ENCODE measurements around the gene ZNF302. TPM values are rescaled to one million over a fixed set of nuclear protein-coding genes. Genes with fewer than 3 reads are reported as not detected.
A peak's percentile ranks its signal among the peaks of the same experiment; 100 is the strongest.

Gene ZNF302
- polyA plus RNA-seq, 1 donor from 2014 or later, result 107 TPM

- Histone ChIP-seq H3K9ac (ENCODE audit: low read length) (no peak overlapping the region), H3K27ac (ENCODE audit: low read length) (no peak overlapping the region), H2AFZ (ENCODE audit: low read depth, low read length) (no peak overlapping the region), H3K9me3 (ENCODE audit: low read length) (no peaks in the 10 kb centered on the region), H3K9me2 (ENCODE audit: insufficient read depth, low read length) (no peaks in the 10 kb centered on the region), H3K27me3 (ENCODE audit: insufficient read depth, low read depth, low read length) (no peaks in the 10 kb centered on the region), H3K36me3 (ENCODE audit: insufficient read depth, low read length) (peaks cover 1% of the 10 kb centered on the region), H4K20me1 (ENCODE audit: insufficient read depth) (no peaks in the 10 kb centered on the region), H3K4me2 (ENCODE audit: low read length) (no peak overlapping the region), H3K4me3 (ENCODE audit: low read length) (peak overlapping the region; percentile 38), H3K79me2 (replicated peaks; ENCODE audit: insufficient read depth, low read length) (peaks cover 5% of the 10 kb centered on the region), H3F3A (ENCODE audit: insufficient read depth, low read length, poor library complexity, severe bottlenecking) (peaks cover 4% of the 10 kb centered on the region)
- TF ChIP-seq POLR2AphosphoS5 (IDR thresholded peaks at IDR 0.05), result no peak
- no peak for TF ChIP-seq REST (IDR thresholded peaks at IDR 0.05; ENCODE audit: borderline replicate concordance)
- TF ChIP-seq CTCF (IDR thresholded peaks at IDR 0.05; ENCODE audit: poor library complexity, severe bottlenecking), result no peak
- TF ChIP-seq RAD21 (conservative IDR thresholded peaks at IDR 0.05), result no peak
- TF ChIP-seq TAF1 (IDR thresholded peaks at IDR 0.05; ENCODE audit: low read depth), result no peak
- no peak for TF ChIP-seq MXI1 (conservative IDR thresholded peaks at IDR 0.05; ENCODE audit: poor library complexity, severe bottlenecking)
- TF ChIP-seq EP300 (conservative IDR thresholded peaks at IDR 0.05; ENCODE audit: poor library complexity, severe bottlenecking), result no peak
- no peak for TF ChIP-seq SMC3 (conservative IDR thresholded peaks at IDR 0.05; ENCODE audit: poor library complexity)
- TF ChIP-seq EZH2 (IDR thresholded peaks at IDR 0.05; ENCODE audit: borderline replicate concordance, insufficient read depth, low read length, poor library complexity, severe bottlenecking), result no peak
Observed at GRCh38 chr19:34673590-34673989, 3.9 kb upstream of the ZNF302 start.

GRCh38 chr19:34675250-34675649 is 2.2 kb upstream of the ZNF302 start:
- no peak overlapping the region for H3K27ac ChIP-seq (ENCODE audit: low read length)
- H3K27me3 ChIP-seq (ENCODE audit: insufficient read depth, low read depth, low read length), result no peaks in the 10 kb centered on the region
- H2AFZ ChIP-seq (ENCODE audit: low read depth, low read length), result no peak overlapping the region
- no peak for TF ChIP-seq EP300 (conservative IDR thresholded peaks at IDR 0.05; ENCODE audit: poor library complexity, severe bottlenecking)
- TF ChIP-seq CTCF (IDR thresholded peaks at IDR 0.05; ENCODE audit: poor library complexity, severe bottlenecking), result no peak
- TF ChIP-seq SMC3 (conservative IDR thresholded peaks at IDR 0.05; ENCODE audit: poor library complexity), result no peak
- TF ChIP-seq POLR2AphosphoS5 (IDR thresholded peaks at IDR 0.05), result no peak
- TF ChIP-seq TAF1 (IDR thresholded peaks at IDR 0.05; ENCODE audit: low read depth), result no peak
- H3F3A ChIP-seq (ENCODE audit: insufficient read depth, low read length, poor library complexity, severe bottlenecking), result peaks cover 4% of the 10 kb centered on the region
- H3K79me2 ChIP-seq (replicated peaks; ENCODE audit: insufficient read depth, low read length), result peaks cover 11% of the 10 kb centered on the region
- H3K9me3 ChIP-seq (ENCODE audit: low read length), result no peaks in the 10 kb centered on the region
- H3K36me3 ChIP-seq (ENCODE audit: insufficient read depth, low read length), result peaks cover 6% of the 10 kb centered on the region
- no peaks in the 10 kb centered on the region for H3K9me2 ChIP-seq (ENCODE audit: insufficient read depth, low read length)
- peak overlapping the region; percentile 18 for H3K4me2 ChIP-seq (ENCODE audit: low read length)
- no peaks in the 10 kb centered on the region for H4K20me1 ChIP-seq (ENCODE audit: insufficient read depth)
- H3K4me3 ChIP-seq (ENCODE audit: low read length), result peak overlapping the region; percentile 38
- no peak overlapping the region for H3K9ac ChIP-seq (ENCODE audit: low read length)
